Natural killer cell (primary cell): Measurements from ENCODE around the gene RAPGEF4. TPM values are rescaled to one million over a fixed set of nuclear protein-coding genes. Genes with fewer than 3 reads are reported as not detected.

Source experiments
- ATAC-seq, 3 donors: fragments of 150-1000 bp in 2 of 3; fragments of 200-7000 bp in 1 of 3; cut with Tn5 transposase; 1 replicate in 1 of 3; 2 replicates in 2 of 3; pipeline ENCODE4 v1.10.0; 2021; ENCODE audit warnings: mild to moderate bottlenecking in 2 of 3, moderate library complexity in 2 of 3
- DNase-seq, 2 donors: peaks; one replicate each; pipeline versions ENCODE4 v3.0.0 to v3.0.0-alpha.2; 2013 to 2021; ENCODE audit warnings: mixed read lengths in 1 of 2
- H3K27ac ChIP-seq: one replicate; pipeline ENCODE4 v1.5.1; 2013; ENCODE audit warnings: mild to moderate bottlenecking, low read length
- H3K27me3 ChIP-seq: one replicate; pipeline ENCODE4 v1.6.1; 2013; ENCODE audit warnings: low read length; ENCODE audit not compliant: control insufficient read depth, insufficient read depth
- H3K36me3 ChIP-seq: one replicate; pipeline ENCODE4 v1.6.1; 2013; ENCODE audit warnings: low read length; ENCODE audit not compliant: control insufficient read depth, insufficient read depth
- H3K4me1 ChIP-seq: one replicate; pipeline ENCODE4 v1.6.1; 2013; ENCODE audit warnings: low read length; ENCODE audit not compliant: control insufficient read depth, insufficient read depth
- H3K4me3 ChIP-seq: one replicate; pipeline ENCODE4 v1.5.1; 2013; ENCODE audit warnings: low read length
- H3K9me3 ChIP-seq: one replicate; pipeline ENCODE4 v1.6.1; 2013; ENCODE audit warnings: low read length; ENCODE audit not compliant: control insufficient read depth, insufficient read depth
- H3K27ac Mint-ChIP-seq, 2 donors: one replicate each; pipeline ENCODE4 v1.8.0; 2022; ENCODE audit warnings: mild to moderate bottlenecking in 2 of 2, mixed read lengths in 2 of 2, moderate library complexity in 1 of 2
- H3K27me3 Mint-ChIP-seq, 2 donors: one replicate each; pipeline ENCODE4 v1.8.0; 2022; ENCODE audit warnings: low read depth in 2 of 2, mixed read lengths in 2 of 2
- H3K36me3 Mint-ChIP-seq: one replicate; pipeline ENCODE4 v1.8.0; 2022; ENCODE audit warnings: mixed read lengths
- H3K4me1 Mint-ChIP-seq, 2 donors: one replicate each; pipeline ENCODE4 v1.8.0; 2022; ENCODE audit warnings: mixed read lengths in 2 of 2
- H3K4me3 Mint-ChIP-seq: one replicate; pipeline ENCODE4 v1.8.0; 2022; ENCODE audit warnings: mild to moderate bottlenecking, moderate library complexity, mixed read lengths
- H3K9me3 Mint-ChIP-seq, 2 donors: one replicate each; pipeline ENCODE4 v1.8.0; 2022; ENCODE audit warnings: mixed read lengths in 2 of 2
- WGBS: methylation state at CpG from one replicate; pipeline ENCODE4 v1.1.7; 2013; ENCODE audit warnings: missing lambda C conversion rate; ENCODE audit not compliant: insufficient coverage; 5-methylcytosine and 5-hydroxymethylcytosine counted together
- intact Hi-C: fragments of 100-400 bp; cut with micrococcal nuclease; formaldehyde crosslinking; loops from one replicate; pipeline ENCODE4 v1.14.2; 2022
- total RNA-seq, 4 donors: library from RNA; stranded (reverse); fragments of 120-200 nt in 1 of 4; gene quantifications; one replicate each; pipeline versions ENCODE4 v1.2.3 to v1.2.4, GENCODE V29; 2013 to 2022
- TF ChIP-seq, protein P1 (sequence below): fragments of 200-600 bp; IDR thresholded peaks from one replicate; pipeline ENCODE4 v1.8.0; 2022; ENCODE audit warnings: antibody characterized with exemption

The RAPGEF4 gene
- total RNA-seq, 3 donors from 2014 or later (not counting 1 experiment from before 2014, with no cell fraction given), result 0.50 TPM; not detected in 2

GRCh38 chr2:173030561-173031490 is 295.2 kb downstream of the RAPGEF4 start:
- no peaks in the 10 kb centered on the region for H3K4me1 ChIP-seq
- peaks cover 19 to 33% of the 10 kb centered on the region in 2 donors for H3K27me3 Mint-ChIP-seq
- no peak for DNase-seq
- H3K36me3 ChIP-seq, result no peaks in the 10 kb centered on the region
- WGBS, result 89% methylated on average over 7 of the region's 9 CpGs
- H3K4me3 ChIP-seq, result no peak overlapping the region
- H3K9me3 Mint-ChIP-seq, result no peaks in the 10 kb centered on the region
- no peak overlapping the region for H3K27ac ChIP-seq
- no peaks in the 10 kb centered on the region for H3K36me3 Mint-ChIP-seq
- no peaks in the 10 kb centered on the region for H3K9me3 ChIP-seq
- TF ChIP-seq, protein P1, sequence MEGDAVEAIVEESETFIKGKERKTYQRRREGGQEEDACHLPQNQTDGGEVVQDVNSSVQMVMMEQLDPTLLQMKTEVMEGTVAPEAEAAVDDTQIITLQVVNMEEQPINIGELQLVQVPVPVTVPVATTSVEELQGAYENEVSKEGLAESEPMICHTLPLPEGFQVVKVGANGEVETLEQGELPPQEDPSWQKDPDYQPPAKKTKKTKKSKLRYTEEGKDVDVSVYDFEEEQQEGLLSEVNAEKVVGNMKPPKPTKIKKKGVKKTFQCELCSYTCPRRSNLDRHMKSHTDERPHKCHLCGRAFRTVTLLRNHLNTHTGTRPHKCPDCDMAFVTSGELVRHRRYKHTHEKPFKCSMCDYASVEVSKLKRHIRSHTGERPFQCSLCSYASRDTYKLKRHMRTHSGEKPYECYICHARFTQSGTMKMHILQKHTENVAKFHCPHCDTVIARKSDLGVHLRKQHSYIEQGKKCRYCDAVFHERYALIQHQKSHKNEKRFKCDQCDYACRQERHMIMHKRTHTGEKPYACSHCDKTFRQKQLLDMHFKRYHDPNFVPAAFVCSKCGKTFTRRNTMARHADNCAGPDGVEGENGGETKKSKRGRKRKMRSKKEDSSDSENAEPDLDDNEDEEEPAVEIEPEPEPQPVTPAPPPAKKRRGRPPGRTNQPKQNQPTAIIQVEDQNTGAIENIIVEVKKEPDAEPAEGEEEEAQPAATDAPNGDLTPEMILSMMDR, result no peak
- no peaks in the 10 kb centered on the region for H3K4me1 Mint-ChIP-seq
- ATAC-seq, result no peak
- intact Hi-C loops, result no loop called here
- H3K4me3 Mint-ChIP-seq, result no peak overlapping the region
- H3K27me3 ChIP-seq, result no peaks in the 10 kb centered on the region
- H3K27ac Mint-ChIP-seq, result no peak overlapping the region

GRCh38 chr2:173032032-173032431 is 296.4 kb downstream of the RAPGEF4 start:
- no peaks in the 10 kb centered on the region for H3K9me3 ChIP-seq
- Mint-ChIP-seq H3K27me3 (peaks cover 19 to 33% of the 10 kb centered on the region in 2 donors), H3K9me3 (no peaks in the 10 kb centered on the region), H3K36me3 (no peaks in the 10 kb centered on the region), H3K27ac (no peak overlapping the region), H3K4me3 (no peak overlapping the region), H3K4me1 (no peaks in the 10 kb centered on the region)
- WGBS, result 89% methylated on average over 3 of the region's 4 CpGs
- no peak overlapping the region for H3K4me3 ChIP-seq
- no peaks in the 10 kb centered on the region for H3K4me1 ChIP-seq
- no peak for DNase-seq
- intact Hi-C loops, result no loop called here
- H3K36me3 ChIP-seq, result no peaks in the 10 kb centered on the region
- no peaks in the 10 kb centered on the region for H3K27me3 ChIP-seq
- no peak for ATAC-seq
- no peak overlapping the region for H3K27ac ChIP-seq
- TF ChIP-seq, protein P1, result no peak

DNA sequence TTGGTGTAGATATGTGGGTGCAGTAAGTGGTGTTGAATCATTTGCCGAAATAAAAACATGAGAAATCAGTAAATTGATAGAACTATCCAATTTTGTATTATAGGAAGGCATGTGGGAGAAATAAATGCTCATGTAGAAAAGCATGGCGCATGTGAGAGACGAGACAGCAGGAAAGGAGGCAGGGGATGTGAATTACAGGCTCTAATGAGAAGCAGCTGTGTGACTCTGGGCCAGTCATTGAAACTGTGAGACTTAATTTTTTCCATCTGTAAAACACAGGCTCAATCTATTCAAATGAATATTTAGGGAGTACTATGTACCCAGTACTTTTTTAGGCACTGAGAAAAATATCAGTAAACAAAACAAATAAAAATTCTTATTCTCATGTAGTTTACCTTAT is 297.4 kb downstream of the RAPGEF4 start:
- H3K4me3 Mint-ChIP-seq, result no peak overlapping the region
- ATAC-seq, result no peak
- H3K27me3 ChIP-seq, result no peaks in the 10 kb centered on the region
- H3K4me3 ChIP-seq, result no peak overlapping the region
- WGBS, result 88% methylated on average over 3 of the region's 3 CpGs
- H3K9me3 ChIP-seq, result no peaks in the 10 kb centered on the region
- H3K36me3 Mint-ChIP-seq, result no peaks in the 10 kb centered on the region
- H3K27ac ChIP-seq, result no peak overlapping the region
- no peaks in the 10 kb centered on the region for H3K36me3 ChIP-seq
- H3K4me1 Mint-ChIP-seq, result no peaks in the 10 kb centered on the region
- H3K27ac Mint-ChIP-seq, result no peak overlapping the region
- TF ChIP-seq, protein P1, result no peak
- H3K9me3 Mint-ChIP-seq, result no peaks in the 10 kb centered on the region
- H3K27me3 Mint-ChIP-seq, result peaks cover 15 to 26% of the 10 kb centered on the region in 2 donors
- no peaks in the 10 kb centered on the region for H3K4me1 ChIP-seq
- no peak for DNase-seq
- intact Hi-C loops, result no loop called here
